ENCODE data around the gene EPC2. TPM values are rescaled to one million over a fixed set of nuclear protein-coding genes. Genes with fewer than 3 reads are reported as not detected.

EPC2 gene
- total RNA-seq, 3 donors from 2014 or later, result 30.5 to 58.5 (median 44.2) TPM

- intact Hi-C loops (cut with DNase I; ENCODE audit: low total_unique reads), result no loop called here
- no peak overlapping the region for H3K27ac ChIP-seq
- H3K9me3 ChIP-seq, result peaks cover 0 to 28% of the 10 kb centered on the region in 2 donors
- TF ChIP-seq POLR2A (IDR thresholded peaks at IDR 0.05) (no peak), CTCF (IDR thresholded peaks at IDR 0.05) (no peak), POLR2AphosphoS5 (IDR thresholded peaks at IDR 0.05) (no peak)
- H3K4me3 ChIP-seq, result no peak overlapping the region
- no peaks in the 10 kb centered on the region for H3K27me3 ChIP-seq
- no peaks in the 10 kb centered on the region for H3K36me3 ChIP-seq
- no peaks in the 10 kb centered on the region for H3K4me1 ChIP-seq
- no peak for DNase-seq (ENCODE audit: low spot score in 2 of 2)
Measured at GRCh38 chr2:148603562-148603920, 41.0 kb upstream of the EPC2 start.

GRCh38 chr2:148604927-148605326 is 39.6 kb upstream of the EPC2 start:
- H3K27ac ChIP-seq, result no peak overlapping the region
- no peak for TF ChIP-seq CTCF (IDR thresholded peaks at IDR 0.05)
- TF ChIP-seq POLR2AphosphoS5 (IDR thresholded peaks at IDR 0.05), result no peak
- no peak for TF ChIP-seq POLR2A (IDR thresholded peaks at IDR 0.05)
- no peaks in the 10 kb centered on the region for H3K4me1 ChIP-seq
- H3K36me3 ChIP-seq, result no peaks in the 10 kb centered on the region
- no peaks in the 10 kb centered on the region for H3K27me3 ChIP-seq
- no peak overlapping the region for H3K4me3 ChIP-seq
- no peak for DNase-seq (ENCODE audit: low spot score in 2 of 2)
- intact Hi-C loops (cut with DNase I; ENCODE audit: low total_unique reads), result no loop called here
- H3K9me3 ChIP-seq, result peaks cover 0 to 25% of the 10 kb centered on the region in 2 donors

GRCh38 chr2:148607566-148607965 is 37.0 kb upstream of the EPC2 start:
- no peak overlapping the region for H3K4me3 ChIP-seq
- intact Hi-C loops (cut with DNase I; ENCODE audit: low total_unique reads), result no loop called here
- TF ChIP-seq POLR2AphosphoS5 (IDR thresholded peaks at IDR 0.05) (no peak), CTCF (IDR thresholded peaks at IDR 0.05) (no peak)
- H3K27ac ChIP-seq, result no peak overlapping the region
- H3K9me3 ChIP-seq, result peaks cover 0 to 6% of the 10 kb centered on the region in 2 donors
- H3K27me3 ChIP-seq, result no peaks in the 10 kb centered on the region
- H3K4me1 ChIP-seq, result no peaks in the 10 kb centered on the region
- DNase-seq (ENCODE audit: low spot score in 2 of 2), result no peak
- H3K36me3 ChIP-seq, result no peaks in the 10 kb centered on the region

GRCh38 chr2:148613231-148614013 is 31.1 kb upstream of the EPC2 start:
- Histone ChIP-seq H3K9me3 (no peaks in the 10 kb centered on the region), H3K36me3 (no peaks in the 10 kb centered on the region), H3K27ac (peak overlapping the region in 1 of 2 donors; percentile 15), H3K4me1 (peaks cover 0 to 3% of the 10 kb centered on the region in 2 donors), H3K4me3 (no peak overlapping the region), H3K27me3 (no peaks in the 10 kb centered on the region)
- TF ChIP-seq POLR2AphosphoS5 (IDR thresholded peaks at IDR 0.05) (no peak), CTCF (IDR thresholded peaks at IDR 0.05) (no peak), POLR2A (IDR thresholded peaks at IDR 0.05) (no peak)
- no peak for DNase-seq (ENCODE audit: low spot score in 2 of 2)
- intact Hi-C loops (cut with DNase I; ENCODE audit: low total_unique reads), result no loop called here

- Histone ChIP-seq H3K36me3 (no peaks in the 10 kb centered on the region), H3K27ac (peak overlapping the region in 1 of 2 donors; percentile 15), H3K4me1 (peaks cover 0 to 3% of the 10 kb centered on the region in 2 donors), H3K4me3 (no peak overlapping the region), H3K27me3 (no peaks in the 10 kb centered on the region), H3K9me3 (no peaks in the 10 kb centered on the region)
- DNase-seq (ENCODE audit: low spot score in 2 of 2), result no peak
- intact Hi-C loops (cut with DNase I; ENCODE audit: low total_unique reads), result no loop called here
- TF ChIP-seq POLR2A (IDR thresholded peaks at IDR 0.05), result no peak
- TF ChIP-seq POLR2AphosphoS5 (IDR thresholded peaks at IDR 0.05), result no peak
- TF ChIP-seq CTCF (IDR thresholded peaks at IDR 0.05), result no peak
Measured at GRCh38 chr2:148614014-148614321, 30.6 kb upstream of the EPC2 start.

All from breast epithelium (tissue), 4 donors.